Right lobe of liver (tissue), 4 donors: Measurements from ENCODE around the gene ACVR1.

Experiments used
- CTCF ChIP-seq, 4 donors: fragments of 200-600 bp in 3 of 4; fragments of 450-650 bp in 1 of 4; IDR thresholded peaks; one replicate each; pipeline versions ENCODE4 v1.5.1 to v1.8.0; 2016 to 2022; ENCODE audit warnings: antibody characterized with exemption in 4 of 4, mild to moderate bottlenecking in 2 of 4
- POLR2A ChIP-seq: fragments of 450-650 bp; IDR thresholded peaks from one replicate; pipeline ENCODE4 v1.6.1; 2017; ENCODE audit warnings: antibody characterized with exemption, mild to moderate bottlenecking
- donor health status: DM: no; HTN: no; CAD: no.
- donor health status: DM: no; HTN: no; CAD: no.
- donor health status: DM: no; HTN: yes; CAD: no.

- no peak for TF ChIP-seq CTCF (IDR thresholded peaks at IDR 0.05)
- no peak for TF ChIP-seq POLR2A
Observed at GRCh38 chr2:157842106-157842879, 33.8 kb downstream of the ACVR1 start.
